HCT116 (cell line): ENCODE measurements around the gene HMBS. TPM values are rescaled to one million over a fixed set of nuclear protein-coding genes. Genes with fewer than 3 reads are reported as not detected.

Source experiments
- ATAC-seq: fragments of 200-7000 bp; cut with Tn5 transposase; 2 replicates; pipeline ENCODE4 v1.9.1; 2020; ENCODE audit warnings: mild to moderate bottlenecking, moderate library complexity
- BruUV-seq: library from RNA; stranded (reverse); fragments of 400-500 nt; replicated peaks from 2 replicates; lab custom pipeline; 2021; lab: Mats Ljungman, UMichigan
- CTCF ChIA-PET: fragments of 300-600 bp; sonication (Branson Sonifier 250); formaldehyde crosslinking; loops from one replicate; lab custom pipeline; 2021; ENCODE audit warnings: antibody characterized with exemption; lab: Charles Lee
- POLR2A ChIA-PET: fragments of 300-600, 350-600 bp; sonication (Branson Sonifier 250); formaldehyde crosslinking; loops from one replicate; lab custom pipeline; 2021; ENCODE audit warnings: antibody characterized with exemption; lab: Charles Lee
- RAD21 ChIA-PET, 2 experiments: fragments of 300-600 bp; sonication (Branson Sonifier 250); formaldehyde crosslinking; loops; one replicate each; lab custom pipeline; 2023; ENCODE audit warnings: low total read pairs in 2 of 2; ENCODE audit not compliant: uncharacterized antibody in 2 of 2, unreplicated experiment in 2 of 2, low non-redundant PET in 1 of 2; lab: Charles Lee
- DNase-seq: peaks from one replicate; pipeline ENCODE4 v3.0.0-alpha.2; 2010; ENCODE audit warnings: low read depth, low spot score
- H2AFZ ChIP-seq: fragments of 200-600 bp; shearing (Covaris generic), sonication (generic); 2 replicates; pipeline ENCODE4 v1.6.1; 2017; ENCODE audit warnings: low read depth, mixed run types, mixed read lengths, antibody characterized with exemption, low read length; ENCODE audit not compliant: poor library complexity, severe bottlenecking
- H3K27ac ChIP-seq: 2 replicates; pipeline ENCODE4 v1.5.1; 2012; ENCODE audit warnings: low read depth, low read length
- H3K27me3 ChIP-seq: fragments of 200-600 bp; sonication (generic); 2 replicates; pipeline ENCODE4 v1.6.1; 2016; ENCODE audit warnings: mixed run types, low read length, mixed read lengths; ENCODE audit not compliant: insufficient read depth
- H3K36me3 ChIP-seq, 2 experiments: fragments of 200-500 bp in 1 of 2; fragments of 200-600 bp in 1 of 2; sonication (Bioruptor generic) in 1 of 2; sonication (generic) in 1 of 2; 2 replicates each; pipeline versions ENCODE4 v1.5.1 to v1.6.1; 2014 to 2016; ENCODE audit warnings: low read length in 2 of 2, inconsistent platforms in 1 of 2, mixed read lengths in 1 of 2, mixed run types in 1 of 2; ENCODE audit not compliant: insufficient read depth in 2 of 2, control insufficient read depth in 1 of 2
- H3K4me1 ChIP-seq, 2 experiments: fragments of 200-600 bp in 1 of 2; sonication (generic) in 1 of 2; 2 replicates each; pipeline versions ENCODE4 v1.5.1 to v1.6.1; 2012 to 2017; ENCODE audit warnings: low read length in 2 of 2, inconsistent platforms in 1 of 2, mild to moderate bottlenecking in 1 of 2, mixed read lengths in 1 of 2, mixed run types in 1 of 2, moderate library complexity in 1 of 2; ENCODE audit not compliant: insufficient read depth in 2 of 2, control insufficient read depth in 1 of 2
- H3K4me2 ChIP-seq: fragments of 200-600 bp; sonication (generic); 2 replicates; pipeline ENCODE4 v1.6.1; 2017; ENCODE audit warnings: mixed run types, low read length, mixed read lengths
- H3K4me3 ChIP-seq, 2 experiments: fragments of 200-600 bp in 1 of 2; sonication (generic) in 1 of 2; replicated peaks in 1 of 2; 2 replicates each; pipeline ENCODE4 v1.5.1; 2011 to 2016; ENCODE audit warnings: low read length in 2 of 2, control low read depth in 1 of 2, low read depth in 1 of 2, mild to moderate bottlenecking in 1 of 2, mixed read lengths in 1 of 2, mixed run types in 1 of 2
- H3K79me2 ChIP-seq: fragments of 200-600 bp; sonication (generic); 2 replicates; pipeline ENCODE4 v1.6.1; 2017; ENCODE audit warnings: mild to moderate bottlenecking, mixed run types, low read length, moderate library complexity, mixed read lengths; ENCODE audit not compliant: insufficient read depth
- H3K9ac ChIP-seq: fragments of 200-600 bp; sonication (generic); 2 replicates; pipeline ENCODE4 v1.6.1; 2016; ENCODE audit warnings: low read length, mixed read lengths
- H3K9me2 ChIP-seq: fragments of 200-600 bp; sonication (generic), shearing (Covaris generic); 2 replicates; pipeline ENCODE4 v1.6.1; 2017; ENCODE audit warnings: mixed run types, mild to moderate bottlenecking, moderate library complexity; ENCODE audit not compliant: insufficient read depth
- H3K9me3 ChIP-seq, 2 experiments: fragments of 200-500 bp in 1 of 2; fragments of 200-600 bp in 1 of 2; sonication (Bioruptor generic) in 1 of 2; sonication (generic) in 1 of 2; 2 replicates each; pipeline ENCODE4 v1.6.1; 2014 to 2017; ENCODE audit warnings: low read length in 2 of 2, mixed read lengths in 2 of 2, inconsistent platforms in 1 of 2, low read depth in 1 of 2, mild to moderate bottlenecking in 1 of 2, mixed run types in 1 of 2, moderate library complexity in 1 of 2; ENCODE audit not compliant: control insufficient read depth in 1 of 2, insufficient read depth in 1 of 2
- H4K20me1 ChIP-seq: fragments of 200-600 bp; sonication (generic), shearing (Covaris generic); 2 replicates; pipeline ENCODE4 v1.6.1; 2017; ENCODE audit warnings: mixed run types, mild to moderate bottlenecking, moderate library complexity; ENCODE audit not compliant: insufficient read depth
- CBX3 ChIP-seq: IDR thresholded peaks from 2 replicates; pipeline ENCODE4 v1.6.1; 2012; ENCODE audit warnings: low read depth
- RAD21 ChIP-seq: IDR thresholded peaks from 2 replicates; pipeline ENCODE4 v1.6.1; 2012; ENCODE audit warnings: low read depth, mild to moderate bottlenecking
- SP1 ChIP-seq: IDR thresholded peaks from 2 replicates; pipeline ENCODE4 v1.6.1; 2012; ENCODE audit warnings: low read depth
- TCF7L2 ChIP-seq: IDR thresholded peaks from 2 replicates; pipeline ENCODE4 v1.7.0; 2011; ENCODE audit warnings: borderline replicate concordance, inconsistent platforms; ENCODE audit not compliant: insufficient read depth, insufficient read length; ENCODE audit errors: extremely low read depth
- YY1 ChIP-seq: IDR thresholded peaks from 2 replicates; pipeline ENCODE4 v1.6.1; 2011; ENCODE audit warnings: low read length, low read depth, moderate library complexity, mild to moderate bottlenecking; ENCODE audit not compliant: insufficient replicate concordance; ENCODE audit errors: extremely low read depth
- ZNF274 ChIP-seq: fragments of 200-500 bp; sonication (Bioruptor generic); IDR thresholded peaks from 2 replicates; pipeline ENCODE4 v1.6.1; 2014; ENCODE audit warnings: mild to moderate bottlenecking, low read depth, low read length, inconsistent platforms
- intact Hi-C: fragments of 100-400 bp; cut with micrococcal nuclease; formaldehyde crosslinking; loops from 2 replicates; pipeline ENCODE4 v1.10.0; 2022
- total RNA-seq: library from RNA; stranded (reverse); gene quantifications from one replicate; pipeline ENCODE4 v1.2.1, GENCODE V29; 2021; ENCODE audit not compliant: unreplicated experiment
- TF ChIP-seq, protein P1 (sequence below): IDR thresholded peaks from 2 replicates; pipeline ENCODE4 v1.6.1; 2012; ENCODE audit warnings: low read depth

Gene HMBS
- total RNA-seq, 1 experiment from 2014 or later = 69.0 TPM

DNA sequence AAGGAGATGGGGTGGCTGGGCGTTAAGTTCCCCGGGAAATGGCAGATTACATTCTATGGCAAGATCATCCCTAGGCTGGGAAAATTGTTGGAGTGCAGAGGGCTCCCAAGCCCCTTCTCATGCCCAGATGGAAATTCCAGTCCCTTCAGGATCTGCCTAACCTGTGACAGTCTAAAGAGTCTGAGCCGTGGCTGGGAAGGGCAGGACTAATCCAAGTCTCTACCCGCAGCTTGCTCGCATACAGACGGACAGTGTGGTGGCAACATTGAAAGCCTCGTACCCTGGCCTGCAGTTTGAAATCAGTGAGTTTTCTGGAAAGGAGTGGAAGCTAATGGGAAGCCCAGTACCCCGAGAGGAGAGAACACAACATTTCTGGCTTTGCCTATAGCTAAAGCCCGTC lies 3.7 kb downstream of the HMBS start (continued):
- TF ChIP-seq YY1 (no peak), TCF7L2 (no peak)

DNA sequence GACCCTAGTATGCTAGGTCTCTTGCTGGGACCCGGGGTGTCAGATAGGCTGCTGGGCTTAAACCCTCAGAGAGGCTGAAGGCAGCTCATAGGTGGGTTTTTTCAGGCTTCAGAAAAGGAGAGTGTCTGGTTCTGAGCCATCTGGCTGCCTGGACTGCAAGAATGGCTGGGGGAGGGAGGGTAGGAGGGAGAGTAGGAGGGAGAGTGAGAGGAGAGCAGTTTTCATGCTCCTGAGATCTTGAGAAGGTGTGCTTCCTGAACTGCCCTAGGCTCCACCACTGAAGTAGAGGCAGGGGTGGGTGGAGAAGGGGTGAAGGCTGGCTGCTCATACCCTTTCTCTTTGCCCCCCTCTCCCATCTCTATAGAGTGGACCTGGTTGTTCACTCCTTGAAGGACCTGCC lies 4.6 kb downstream of the HMBS start:
- no peak for ATAC-seq
- no TSS peak for BruUV-seq

More for the DNA sequence above, 4.6 kb downstream of the HMBS start:
- CTCF ChIA-PET = no interaction called here
- Histone ChIP-seq H3K4me3 (no peak overlapping the region), H3K79me2 (peaks cover 43% of the 10 kb centered on the region), H3K27me3 (no peaks in the 10 kb centered on the region), H3K4me2 (no peak overlapping the region), H3K9me2 (no peaks in the 10 kb centered on the region), H3K9me3 (no peaks in the 10 kb centered on the region), H4K20me1 (peaks cover 11% of the 10 kb centered on the region; the same call in 1 of the 2 replicates), H2AFZ (no peak overlapping the region), H3K9ac (no peak overlapping the region), H3K36me3 (peaks cover 4 to 20% of the 10 kb centered on the region in 2 experiments; a peak in 2 of 4 replicates), H3K27ac (no peak overlapping the region), H3K4me1 (peaks cover 29 to 43% of the 10 kb centered on the region in 2 experiments)
- TF ChIP-seq YY1 (no peak), ZNF274 (no peak), SP1 (no peak), RAD21 (no peak), CBX3 (no peak)
- TF ChIP-seq, protein P1, sequence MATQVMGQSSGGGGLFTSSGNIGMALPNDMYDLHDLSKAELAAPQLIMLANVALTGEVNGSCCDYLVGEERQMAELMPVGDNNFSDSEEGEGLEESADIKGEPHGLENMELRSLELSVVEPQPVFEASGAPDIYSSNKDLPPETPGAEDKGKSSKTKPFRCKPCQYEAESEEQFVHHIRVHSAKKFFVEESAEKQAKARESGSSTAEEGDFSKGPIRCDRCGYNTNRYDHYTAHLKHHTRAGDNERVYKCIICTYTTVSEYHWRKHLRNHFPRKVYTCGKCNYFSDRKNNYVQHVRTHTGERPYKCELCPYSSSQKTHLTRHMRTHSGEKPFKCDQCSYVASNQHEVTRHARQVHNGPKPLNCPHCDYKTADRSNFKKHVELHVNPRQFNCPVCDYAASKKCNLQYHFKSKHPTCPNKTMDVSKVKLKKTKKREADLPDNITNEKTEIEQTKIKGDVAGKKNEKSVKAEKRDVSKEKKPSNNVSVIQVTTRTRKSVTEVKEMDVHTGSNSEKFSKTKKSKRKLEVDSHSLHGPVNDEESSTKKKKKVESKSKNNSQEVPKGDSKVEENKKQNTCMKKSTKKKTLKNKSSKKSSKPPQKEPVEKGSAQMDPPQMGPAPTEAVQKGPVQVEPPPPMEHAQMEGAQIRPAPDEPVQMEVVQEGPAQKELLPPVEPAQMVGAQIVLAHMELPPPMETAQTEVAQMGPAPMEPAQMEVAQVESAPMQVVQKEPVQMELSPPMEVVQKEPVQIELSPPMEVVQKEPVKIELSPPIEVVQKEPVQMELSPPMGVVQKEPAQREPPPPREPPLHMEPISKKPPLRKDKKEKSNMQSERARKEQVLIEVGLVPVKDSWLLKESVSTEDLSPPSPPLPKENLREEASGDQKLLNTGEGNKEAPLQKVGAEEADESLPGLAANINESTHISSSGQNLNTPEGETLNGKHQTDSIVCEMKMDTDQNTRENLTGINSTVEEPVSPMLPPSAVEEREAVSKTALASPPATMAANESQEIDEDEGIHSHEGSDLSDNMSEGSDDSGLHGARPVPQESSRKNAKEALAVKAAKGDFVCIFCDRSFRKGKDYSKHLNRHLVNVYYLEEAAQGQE = no peak
- DNase-seq = no peak
- POLR2A ChIA-PET = no interaction called here
- intact Hi-C loops = no loop called here
- RAD21 ChIA-PET = no interaction called here
